Measurements from ENCODE around the gene SLC7A14.

SLC7A14 gene

DNA sequence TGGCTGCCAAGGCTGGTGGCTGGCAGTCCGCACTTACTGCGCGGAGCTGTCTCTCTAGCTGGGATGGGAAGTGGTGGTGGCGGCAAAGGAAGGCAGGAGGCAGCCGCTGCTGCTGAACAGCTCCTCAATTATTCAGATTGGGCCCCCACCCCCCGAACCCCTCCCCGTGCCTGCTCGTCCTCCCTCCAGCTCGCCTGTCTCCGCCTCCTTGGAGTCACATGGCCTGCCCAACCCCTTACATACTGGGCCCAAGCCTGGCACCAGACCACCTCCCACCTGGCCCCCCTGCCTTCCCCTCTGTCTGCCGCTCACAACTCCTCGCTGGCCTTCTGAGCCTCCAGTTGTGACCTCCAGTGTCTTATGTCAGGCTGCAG is at the start of gene SLC7A14:
Gene SLC7A14, minus strand, starts transcription at position 139 of the 374 bp plus-strand sequence. CDS start 59,139 bp downstream, outside the sequence.
- DNase-seq: peak; percentile 62

DNA sequence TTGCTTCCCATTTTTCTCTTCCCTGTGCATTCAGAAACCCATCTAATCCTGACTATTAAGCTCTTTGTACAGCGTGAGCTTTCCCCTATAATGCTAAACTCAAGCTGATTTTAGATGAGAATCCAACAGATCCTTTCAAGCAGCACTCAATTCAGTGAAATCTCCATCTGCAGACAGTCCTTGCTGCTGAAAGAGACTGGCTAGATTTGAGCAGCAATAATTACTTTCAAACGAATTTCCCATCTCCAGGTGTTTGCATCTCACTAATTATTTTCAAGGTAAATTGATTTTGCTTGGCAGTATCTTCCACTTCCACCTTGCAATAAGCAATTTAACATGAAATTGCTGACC is 49.5 kb upstream of the SLC7A14 start:
- DNase-seq: no peak

DNA sequence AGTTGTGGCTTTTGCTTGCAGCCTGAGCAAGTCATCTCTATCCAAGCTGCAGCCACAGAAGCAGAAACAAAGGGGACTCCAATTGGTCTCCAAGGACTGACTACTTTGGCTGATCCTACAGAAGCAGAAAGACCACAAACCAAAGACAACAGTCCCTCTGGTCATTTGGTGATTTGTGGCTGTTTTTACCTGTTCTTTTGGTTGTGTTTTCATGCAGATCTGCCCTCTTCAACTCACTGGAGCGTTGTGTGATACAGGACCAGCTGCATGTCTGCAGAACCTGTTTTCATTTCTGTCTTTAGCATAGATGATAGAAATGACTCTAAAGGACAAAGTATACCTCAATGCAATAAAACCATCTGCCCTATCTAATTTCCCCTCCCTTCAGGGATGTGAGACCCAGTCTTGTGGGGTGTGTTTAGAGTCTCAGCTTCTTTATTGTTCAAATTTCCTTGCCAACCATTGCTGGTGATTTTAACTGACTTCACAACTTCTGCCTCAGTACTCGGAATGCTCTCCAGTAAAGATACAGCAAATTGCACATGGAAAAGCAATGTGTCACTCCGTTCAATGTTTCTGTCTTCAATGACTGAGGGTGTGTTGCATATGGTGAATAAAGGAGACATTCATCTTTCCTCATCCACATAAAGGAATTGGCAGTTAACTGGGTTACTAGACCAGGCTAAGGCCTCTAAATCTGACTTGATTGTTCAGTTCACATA is 48.9 kb upstream of the SLC7A14 start:
- DNase-seq: no peak

DNA sequence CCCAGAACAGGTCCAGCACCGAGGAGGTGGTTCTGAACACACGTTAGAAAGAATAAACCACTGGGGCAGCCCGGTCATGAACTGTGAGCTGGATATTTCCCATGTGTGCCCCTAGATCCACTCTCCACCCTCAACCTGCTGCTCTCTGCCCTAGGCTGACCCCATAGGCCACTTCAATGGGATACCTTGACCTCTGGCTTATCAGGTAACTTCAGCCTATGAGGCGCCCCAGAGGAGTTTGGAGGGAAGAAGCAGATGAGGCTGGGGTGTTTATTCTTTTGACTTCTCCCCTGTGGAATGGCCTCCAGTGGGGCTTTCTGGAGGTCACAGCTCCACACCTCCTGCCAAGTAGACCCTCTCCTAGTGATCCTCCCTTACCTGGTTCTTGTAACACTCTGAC is 47.7 kb upstream of the SLC7A14 start:
- DNase-seq: no peak

DNA sequence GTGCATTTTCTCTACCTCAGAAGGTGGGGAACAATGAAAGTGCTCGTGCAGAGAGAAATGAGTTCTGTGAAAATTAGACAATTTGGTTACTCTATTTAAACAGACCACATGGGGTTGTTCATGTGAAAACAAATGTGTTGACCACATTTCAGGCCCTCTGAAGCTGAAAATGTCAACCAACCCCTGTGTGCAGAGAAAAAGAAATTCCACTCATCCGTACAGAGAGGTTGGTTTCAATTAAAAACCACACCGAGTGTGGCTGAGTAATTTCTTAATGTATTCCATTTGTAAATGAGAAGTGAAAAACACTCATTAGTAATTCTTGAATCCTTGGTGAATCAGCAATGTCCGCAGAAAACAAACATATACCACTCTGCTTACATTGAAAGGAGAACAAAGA is 46.9 kb upstream of the SLC7A14 start:
- DNase-seq: no peak

DNA sequence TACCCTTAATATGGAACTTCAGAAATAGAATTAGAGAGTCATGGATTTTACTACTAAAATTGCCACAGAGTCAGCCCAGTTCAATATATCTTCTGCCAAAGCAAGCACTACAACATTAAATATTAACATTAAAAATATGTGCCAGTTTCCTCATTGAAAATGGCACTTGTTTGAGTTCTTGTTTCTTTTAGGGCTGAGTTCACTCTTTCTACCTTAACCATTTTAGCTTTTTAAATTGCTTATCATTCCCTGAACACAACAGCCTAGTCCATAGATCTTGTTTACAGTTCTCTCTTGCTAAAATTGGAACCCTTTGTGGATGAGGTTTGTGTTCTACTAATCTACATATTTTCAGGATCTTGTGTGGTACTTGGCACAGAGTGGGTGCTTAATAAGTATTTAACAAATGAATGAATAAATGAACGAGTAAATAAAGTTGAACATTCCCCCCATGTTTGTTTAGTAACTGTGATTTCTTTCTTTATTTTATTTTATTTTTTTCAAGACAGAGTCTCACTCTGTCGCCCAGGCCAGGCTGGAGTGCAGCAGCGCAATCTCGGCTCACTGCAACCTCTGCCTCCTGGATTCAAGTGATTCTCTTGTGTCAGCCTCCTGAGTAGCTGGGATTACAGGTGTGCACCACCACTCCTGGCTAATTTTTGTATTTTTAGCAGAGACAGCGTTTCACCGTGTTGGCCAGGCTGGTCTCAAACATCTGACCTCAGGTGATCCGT is 46.0 kb upstream of the SLC7A14 start:
- DNase-seq: no peak

DNA sequence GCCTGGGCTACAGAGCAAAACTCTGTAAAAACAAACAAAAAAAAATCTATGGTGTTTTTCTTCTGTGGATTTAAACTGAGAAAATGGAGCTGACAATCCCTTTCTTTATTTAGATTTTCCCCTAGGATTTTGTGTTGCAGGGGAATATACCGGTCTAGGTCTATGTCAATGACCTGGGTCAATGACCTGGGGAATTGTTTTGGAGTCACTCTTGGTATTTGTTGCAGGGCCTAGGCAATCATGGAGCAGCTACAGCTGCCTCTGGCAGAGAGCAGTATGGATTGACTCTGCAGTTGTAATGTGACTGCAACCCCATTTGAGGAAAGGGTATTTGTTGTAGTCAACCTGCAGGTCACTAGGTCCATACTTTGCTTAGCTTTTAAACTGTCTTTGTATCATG is 37.6 kb upstream of the SLC7A14 start:
- DNase-seq: no peak

DNA sequence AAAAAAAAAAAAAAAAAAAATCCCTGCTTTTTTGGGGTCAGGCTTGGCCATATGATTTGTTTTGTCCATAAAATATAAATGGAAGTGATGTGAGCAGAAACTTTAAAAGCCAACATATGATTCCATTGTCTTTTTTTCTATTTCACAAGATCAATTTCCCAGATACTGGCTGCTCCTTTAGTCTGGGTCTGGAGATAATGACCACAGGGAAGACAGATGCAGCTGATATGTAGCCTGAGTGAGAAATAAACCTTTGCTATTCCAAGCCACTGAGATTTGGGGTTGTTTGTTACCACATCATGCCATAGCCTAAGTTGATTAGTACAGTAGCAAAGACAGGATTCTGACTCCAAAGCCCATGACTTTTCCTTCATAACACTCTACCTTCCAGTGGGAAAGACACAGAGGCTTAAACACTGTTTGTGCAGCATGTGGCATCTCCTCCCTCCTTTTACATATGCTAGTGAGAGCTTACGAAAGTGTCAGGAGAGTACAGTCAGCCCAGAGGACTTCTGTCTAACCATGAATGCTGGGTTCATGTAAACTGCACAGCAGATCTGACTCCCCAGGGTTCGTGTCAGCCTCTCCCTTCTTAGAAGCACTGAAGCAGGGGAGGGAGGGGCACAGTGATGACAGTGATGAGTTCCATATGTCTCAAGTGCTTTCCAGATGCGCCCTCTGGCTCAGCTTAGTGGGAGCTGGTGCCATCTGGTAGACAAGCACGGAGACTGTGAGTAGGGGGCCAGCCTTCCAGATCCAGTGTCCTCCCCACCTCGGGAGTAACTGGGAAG is 36.7 kb upstream of the SLC7A14 start:
- no peak for DNase-seq

DNA sequence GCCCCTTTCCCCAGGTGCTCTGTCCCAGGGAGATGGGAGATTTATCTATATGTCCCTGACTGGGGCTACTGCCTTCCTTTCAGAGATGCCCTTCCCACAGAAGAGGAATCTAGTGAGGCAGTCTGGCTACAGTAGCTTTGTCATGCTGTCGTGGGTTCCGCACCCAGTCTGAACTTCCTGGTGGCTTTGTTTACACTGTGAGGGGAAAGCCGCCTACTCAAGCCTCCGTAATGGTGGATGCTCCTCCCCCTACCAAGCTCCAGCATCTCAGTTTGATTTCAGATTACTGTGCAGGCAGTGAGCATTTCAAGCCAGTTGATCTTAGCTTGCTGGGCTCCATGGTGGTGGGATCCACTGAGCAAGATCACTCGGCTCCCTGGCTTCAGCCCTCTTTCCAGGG is 35.4 kb upstream of the SLC7A14 start:
- no peak for DNase-seq

DNA sequence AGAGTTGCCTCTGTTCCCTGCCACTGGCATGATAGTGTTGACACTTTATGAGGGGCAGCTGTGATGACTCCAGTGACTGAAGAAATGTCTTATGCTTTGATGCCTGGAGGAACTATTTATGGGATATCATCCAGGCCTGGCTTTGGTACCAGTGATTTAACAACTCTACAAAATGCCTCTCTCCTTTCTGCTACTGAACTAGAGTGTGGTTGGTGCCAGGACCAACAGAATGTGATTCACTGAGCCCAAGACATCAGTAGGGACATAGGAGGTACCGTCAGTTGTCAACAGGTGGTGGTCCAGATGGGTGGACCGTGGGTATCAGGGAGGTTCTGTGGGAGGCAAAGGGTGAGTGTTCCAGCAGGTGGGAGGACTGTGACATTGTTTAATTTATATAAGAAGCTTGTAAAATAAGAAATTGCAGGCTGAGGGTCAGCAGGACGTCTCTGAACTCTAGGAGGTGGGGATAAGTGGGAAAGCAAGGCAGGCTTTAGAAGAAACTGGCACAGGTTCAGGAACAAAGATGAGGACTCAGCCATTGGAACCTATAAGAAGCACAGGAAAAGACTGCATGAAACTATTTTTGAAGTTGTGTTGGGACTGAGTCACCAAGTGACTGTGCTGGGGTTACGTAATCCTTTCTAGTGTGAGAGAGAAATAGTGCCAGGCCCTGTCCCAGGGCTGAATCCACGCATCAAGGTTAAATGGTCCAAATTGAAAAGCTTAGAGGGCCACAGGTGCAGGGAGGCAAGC is 28.5 kb upstream of the SLC7A14 start:
- no peak for DNase-seq

DNA sequence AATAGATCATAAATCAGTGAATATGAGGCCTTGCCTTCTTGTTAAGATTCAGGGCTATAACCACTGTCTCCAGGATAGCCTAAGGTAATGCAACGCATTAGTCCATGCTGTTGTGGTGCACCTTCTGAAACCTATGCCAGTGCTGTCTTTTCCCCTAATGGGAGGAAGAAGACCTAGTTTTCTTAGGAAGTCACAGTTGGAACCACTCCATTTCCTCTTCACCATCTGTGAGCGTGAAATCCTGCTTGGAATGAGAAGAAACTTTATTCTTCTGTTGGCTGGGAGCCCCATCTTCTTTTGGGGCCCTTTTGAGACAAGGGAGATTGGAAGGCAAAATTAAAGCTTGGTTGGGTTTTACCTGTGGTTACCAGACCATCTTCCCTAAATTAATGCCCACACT is 25.9 kb upstream of the SLC7A14 start:
- no peak for DNase-seq

DNA sequence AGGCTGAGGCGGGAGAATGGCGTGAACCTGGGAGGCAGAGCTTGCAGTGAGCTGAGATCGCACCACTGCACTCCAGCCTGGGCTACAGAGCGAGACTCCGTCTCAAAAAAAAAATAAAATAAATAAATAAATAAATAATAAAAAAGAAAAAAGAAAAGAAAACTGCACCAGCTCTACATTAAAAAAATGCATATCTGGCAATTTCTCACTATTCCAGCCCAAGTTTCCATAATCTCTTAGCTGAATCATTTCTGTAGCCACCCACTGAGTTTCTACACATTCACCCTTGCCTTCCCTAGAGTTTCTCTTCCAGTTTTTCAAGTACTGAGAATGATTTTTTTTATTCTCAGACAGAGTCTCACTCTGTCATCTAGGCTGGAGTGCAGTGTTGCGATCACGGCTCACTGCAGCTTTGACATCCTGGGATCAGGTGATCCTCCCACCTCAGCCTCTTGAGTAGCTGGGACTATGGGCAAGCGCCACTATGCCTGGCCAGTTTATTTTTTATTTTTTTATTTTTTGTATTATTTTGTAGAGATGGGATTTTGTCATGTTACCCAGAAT is 24.5 kb upstream of the SLC7A14 start:
- no peak for DNase-seq

DNA sequence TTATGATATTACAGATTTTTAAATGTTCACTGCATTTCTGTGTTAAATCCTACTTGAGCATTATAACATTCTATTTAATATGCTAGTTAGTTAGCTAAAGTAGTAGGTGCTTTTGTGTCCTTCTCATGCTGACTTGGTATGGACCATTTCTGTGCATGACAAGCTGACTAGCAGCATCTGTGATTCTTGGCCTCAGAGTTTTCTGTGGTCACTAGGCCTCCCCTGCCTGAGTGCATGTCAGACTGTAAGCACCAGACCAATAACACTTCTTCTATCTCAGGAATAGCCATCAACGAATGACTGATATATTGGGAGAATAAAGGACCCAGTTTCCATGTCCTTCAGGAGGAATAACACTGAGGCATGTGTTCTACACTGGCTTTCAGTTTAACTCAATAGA is 22.6 kb upstream of the SLC7A14 start:
- no peak for DNase-seq

DNA sequence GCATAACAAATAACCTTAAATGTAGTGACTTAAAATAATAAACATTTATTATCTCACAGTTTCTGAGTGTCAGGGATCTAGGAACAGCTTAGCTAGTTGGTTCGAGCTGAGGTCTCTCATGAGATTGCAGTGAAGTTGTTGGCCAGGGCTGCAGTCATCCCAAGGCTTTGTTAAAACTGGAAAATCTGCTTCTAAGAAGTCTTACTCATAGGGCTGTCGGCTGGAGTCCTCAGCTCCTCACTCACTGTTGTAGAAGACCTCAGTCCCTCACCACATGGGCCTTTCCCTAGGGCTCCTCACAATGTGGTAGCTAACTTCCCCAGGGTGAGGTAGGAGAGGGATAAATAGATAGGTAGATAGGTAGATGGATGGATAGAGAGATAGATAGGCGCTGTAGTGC is 20.8 kb upstream of the SLC7A14 start:
- DNase-seq: no peak

DNA sequence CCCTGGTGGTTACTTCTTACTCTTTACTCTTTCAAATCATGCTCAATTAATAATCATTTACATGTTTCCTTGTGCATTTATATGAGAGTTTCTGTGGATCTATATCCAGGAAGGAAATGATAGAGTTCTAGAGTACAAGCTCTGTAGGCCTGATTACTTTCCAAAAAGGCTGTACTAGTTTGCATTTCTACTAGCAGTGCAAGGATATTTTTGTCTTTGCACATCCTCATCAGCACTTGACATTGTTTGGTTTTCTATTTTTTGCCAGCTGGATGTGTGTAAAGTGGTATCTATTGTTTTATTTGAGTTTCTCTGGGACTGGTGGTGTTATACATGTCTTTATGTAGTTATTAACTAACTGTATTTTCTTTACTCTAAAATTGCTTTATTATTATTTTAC is 19.6 kb upstream of the SLC7A14 start:
- DNase-seq: no peak

DNA sequence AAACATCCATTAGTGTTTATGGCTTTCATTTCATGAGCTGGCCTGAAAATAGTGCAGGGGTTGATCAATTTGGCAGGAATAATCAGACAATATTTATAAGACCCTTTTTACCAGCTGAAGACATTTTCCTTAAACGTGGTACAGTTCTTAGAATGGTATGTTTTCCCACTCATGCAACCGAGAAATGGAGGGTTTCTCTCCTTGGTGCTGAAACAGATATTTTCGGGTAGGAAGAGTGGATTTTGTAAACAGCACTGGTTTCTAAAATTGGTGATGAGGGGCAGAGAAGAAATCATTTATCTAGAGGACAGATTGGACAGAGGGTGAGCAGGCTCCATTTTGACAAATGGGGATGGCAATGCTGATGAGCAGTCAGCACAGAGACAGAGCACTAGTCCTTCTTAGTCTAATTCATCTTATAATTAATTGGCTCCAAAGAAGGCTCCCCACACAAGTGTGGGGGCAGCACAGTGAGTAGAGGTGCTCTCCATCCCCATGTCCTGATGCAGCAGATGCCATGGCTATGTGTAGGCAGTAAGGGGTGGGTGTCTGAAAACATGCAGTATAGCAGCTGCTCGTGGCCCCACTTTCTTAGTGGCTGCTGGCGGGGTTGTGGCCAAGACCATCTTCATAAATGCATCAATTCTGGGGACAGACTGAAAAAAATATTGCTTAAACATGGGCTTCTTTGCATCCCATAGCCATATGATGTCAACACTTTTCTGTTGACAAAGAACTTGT is 18.1 kb upstream of the SLC7A14 start:
- no peak for DNase-seq

DNA sequence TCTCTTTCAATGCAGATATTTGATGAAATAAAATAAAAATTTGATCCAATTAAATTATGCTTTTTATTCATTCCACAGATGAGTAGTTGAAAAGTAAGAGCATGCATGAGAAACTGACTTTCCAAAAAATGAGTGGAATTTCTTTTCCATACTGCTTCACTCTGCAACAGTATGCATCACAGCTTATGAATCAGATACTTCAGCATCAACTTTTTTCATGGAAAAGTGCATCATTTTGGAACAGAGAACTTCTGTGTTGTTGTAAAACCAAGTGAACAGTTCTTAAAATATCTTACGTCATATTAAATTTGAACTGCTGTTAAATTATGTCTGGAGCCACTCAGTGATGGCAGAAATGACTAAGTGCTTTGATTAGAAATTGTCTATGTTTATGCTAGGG is 16.7 kb upstream of the SLC7A14 start:
- DNase-seq: no peak

DNA sequence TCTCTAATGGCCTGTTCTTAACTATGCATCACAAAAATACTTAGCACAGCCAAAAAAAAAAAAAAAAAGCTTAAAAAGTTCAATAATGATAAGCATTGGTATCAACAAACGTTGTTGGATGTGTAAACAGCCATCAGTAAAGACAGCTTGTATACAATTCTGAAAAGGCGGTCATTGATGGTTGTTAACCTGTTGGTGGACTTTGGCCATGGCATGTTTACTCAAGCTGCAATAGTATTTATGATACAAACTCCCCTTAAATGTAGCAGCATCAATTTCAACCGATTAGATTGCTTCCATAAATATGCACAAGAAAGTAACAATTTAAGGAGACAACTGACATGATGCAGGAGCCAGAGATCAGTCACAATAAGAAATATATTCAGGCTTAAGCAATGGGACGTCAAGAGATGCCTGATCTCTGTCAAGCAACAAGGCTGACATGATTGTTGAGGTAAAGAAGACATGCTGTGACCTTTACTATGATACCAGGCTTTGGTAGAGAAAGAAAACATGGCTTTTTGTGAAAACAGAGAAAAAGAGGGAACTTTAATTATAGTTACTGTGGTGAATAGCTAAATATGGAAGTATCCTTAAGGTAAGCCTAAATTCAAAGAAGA is 14.2 kb upstream of the SLC7A14 start:
- DNase-seq: peak; percentile 54

DNA sequence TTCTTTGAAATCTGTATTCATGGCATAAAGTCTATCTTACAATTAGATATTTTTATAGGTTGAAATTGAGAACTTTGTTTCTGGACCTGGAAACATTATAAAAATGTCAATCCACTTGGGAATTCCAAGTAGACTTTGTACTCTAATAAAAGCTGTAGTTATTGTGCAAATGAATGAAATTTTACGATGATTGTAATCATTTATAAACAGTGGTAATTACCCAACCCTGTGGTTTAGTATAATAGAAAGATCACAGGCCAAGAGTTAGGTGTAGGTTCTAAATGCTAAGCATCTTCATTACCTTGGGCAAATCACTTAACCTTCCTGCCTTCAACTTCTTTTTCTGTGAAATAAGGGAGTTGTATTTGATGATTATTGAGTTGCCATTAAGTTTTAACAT is 13.2 kb upstream of the SLC7A14 start:
- DNase-seq: peak; percentile 44

DNA sequence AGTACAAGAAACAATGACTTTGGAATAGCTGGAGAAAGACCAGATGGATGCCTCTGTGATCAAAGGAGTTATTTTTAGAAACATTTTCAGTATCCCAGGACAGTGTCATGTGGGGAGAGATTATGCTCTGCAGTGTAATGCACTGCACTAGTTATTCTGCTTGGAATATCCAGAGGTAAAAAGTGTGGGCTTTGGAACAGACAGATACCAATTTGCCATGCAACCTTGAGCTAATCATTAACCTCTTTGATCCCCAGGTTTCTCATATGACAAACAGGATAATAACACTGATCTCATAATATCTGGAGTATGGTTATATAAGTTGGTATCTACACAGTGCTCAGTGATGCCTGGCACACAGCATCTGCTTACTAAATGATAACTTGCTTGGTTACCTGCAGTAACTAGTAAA is 12.2 kb upstream of the SLC7A14 start:
- DNase-seq: peak; percentile 83

DNA sequence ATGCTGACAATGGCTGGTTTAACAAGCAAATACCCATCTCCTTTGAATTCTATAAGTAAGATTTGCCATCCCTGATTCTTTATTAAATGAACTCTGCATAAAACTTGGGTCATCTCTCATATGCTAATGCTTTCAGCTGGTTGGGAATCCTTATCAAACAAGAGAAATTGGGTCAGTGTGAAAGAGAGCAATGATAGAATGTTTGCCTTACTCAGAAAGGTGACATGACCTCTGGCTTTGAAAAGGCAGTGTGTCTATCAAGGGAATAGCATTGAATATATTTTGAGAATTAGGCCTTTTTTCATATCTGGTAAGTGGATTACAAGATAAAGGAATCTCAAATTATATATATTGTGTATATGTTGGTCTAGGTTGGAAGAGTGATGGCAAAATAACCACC is 8.7 kb upstream of the SLC7A14 start:
- no peak for DNase-seq

DNA sequence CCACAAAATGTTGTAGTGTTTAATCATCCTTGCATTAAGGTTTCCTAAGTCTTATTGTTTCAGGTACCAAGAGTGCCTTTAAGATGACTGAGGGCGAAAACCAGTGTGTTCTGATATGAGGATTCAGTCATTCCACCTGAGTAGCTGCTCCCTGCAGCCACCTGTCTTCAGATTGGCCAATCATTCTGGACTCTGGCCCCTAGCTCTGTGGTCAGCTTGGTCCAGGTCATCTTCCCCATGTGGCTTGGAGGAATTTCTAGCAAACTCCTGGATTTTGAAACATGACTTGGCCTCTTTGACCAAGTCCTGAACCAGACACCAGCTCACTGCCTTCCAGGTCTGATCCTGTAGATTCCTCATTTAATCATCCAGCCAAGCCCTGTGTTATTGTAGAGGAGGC is 7.8 kb upstream of the SLC7A14 start:
- no peak for DNase-seq

Data from NCI-H526 treated with DMSO at 0.1 percent for 48 hours (cell line).